GM12878 (cell line): Measurements from ENCODE around the gene CENPK.

Experiments used
- ZNF24 ChIP-seq: fragments of 450-650 bp; IDR thresholded peaks from 2 replicates; pipeline ENCODE4 v1.6.1; 2017; ENCODE audit warnings: antibody characterized with exemption, mild to moderate bottlenecking
- TF ChIP-seq, protein P1 (sequence below): fragments of 450-650 bp; IDR thresholded peaks from 2 replicates; pipeline ENCODE4 v1.6.1; 2016; ENCODE audit warnings: mild to moderate bottlenecking, moderate library complexity, borderline replicate concordance
- TF ChIP-seq, protein P2 (sequence below): IDR thresholded peaks from 2 replicates; pipeline ENCODE4 v1.6.1; 2012; ENCODE audit warnings: improper control_type of control experiment, low read depth, low read length; ENCODE audit not compliant: insufficient replicate concordance

DNA sequence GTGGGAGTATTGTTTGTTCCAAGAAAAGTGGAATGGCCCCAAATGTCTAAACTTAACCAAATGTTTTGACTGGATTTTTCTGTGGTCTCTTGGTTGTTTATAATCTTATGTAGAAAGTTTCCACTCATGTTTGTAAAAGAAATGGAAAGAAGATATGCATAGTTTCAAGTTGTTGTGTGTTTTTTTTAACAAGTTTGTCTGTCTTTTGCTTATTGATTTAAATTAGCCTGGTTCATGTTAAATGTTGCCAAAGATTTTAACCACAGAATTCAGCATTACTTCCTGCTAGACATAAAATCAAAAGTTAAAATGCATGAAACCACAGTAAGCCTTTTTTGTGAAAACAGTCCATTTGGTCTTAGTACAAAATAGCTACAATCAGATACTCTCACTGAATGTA lies 14.2 kb upstream of the CENPK start:
- TF ChIP-seq, protein P1, sequence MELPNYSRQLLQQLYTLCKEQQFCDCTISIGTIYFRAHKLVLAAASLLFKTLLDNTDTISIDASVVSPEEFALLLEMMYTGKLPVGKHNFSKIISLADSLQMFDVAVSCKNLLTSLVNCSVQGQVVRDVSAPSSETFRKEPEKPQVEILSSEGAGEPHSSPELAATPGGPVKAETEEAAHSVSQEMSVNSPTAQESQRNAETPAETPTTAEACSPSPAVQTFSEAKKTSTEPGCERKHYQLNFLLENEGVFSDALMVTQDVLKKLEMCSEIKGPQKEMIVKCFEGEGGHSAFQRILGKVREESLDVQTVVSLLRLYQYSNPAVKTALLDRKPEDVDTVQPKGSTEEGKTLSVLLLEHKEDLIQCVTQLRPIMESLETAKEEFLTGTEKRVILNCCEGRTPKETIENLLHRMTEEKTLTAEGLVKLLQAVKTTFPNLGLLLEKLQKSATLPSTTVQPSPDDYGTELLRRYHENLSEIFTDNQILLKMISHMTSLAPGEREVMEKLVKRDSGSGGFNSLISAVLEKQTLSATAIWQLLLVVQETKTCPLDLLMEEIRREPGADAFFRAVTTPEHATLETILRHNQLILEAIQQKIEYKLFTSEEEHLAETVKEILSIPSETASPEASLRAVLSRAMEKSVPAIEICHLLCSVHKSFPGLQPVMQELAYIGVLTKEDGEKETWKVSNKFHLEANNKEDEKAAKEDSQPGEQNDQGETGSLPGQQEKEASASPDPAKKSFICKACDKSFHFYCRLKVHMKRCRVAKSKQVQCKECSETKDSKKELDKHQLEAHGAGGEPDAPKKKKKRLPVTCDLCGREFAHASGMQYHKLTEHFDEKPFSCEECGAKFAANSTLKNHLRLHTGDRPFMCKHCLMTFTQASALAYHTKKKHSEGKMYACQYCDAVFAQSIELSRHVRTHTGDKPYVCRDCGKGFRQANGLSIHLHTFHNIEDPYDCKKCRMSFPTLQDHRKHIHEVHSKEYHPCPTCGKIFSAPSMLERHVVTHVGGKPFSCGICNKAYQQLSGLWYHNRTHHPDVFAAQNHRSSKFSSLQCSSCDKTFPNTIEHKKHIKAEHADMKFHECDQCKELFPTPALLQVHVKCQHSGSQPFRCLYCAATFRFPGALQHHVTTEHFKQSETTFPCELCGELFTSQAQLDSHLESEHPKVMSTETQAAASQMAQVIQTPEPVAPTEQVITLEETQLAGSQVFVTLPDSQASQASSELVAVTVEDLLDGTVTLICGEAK = no peak
- no peak for TF ChIP-seq ZNF24
- TF ChIP-seq, protein P2, sequence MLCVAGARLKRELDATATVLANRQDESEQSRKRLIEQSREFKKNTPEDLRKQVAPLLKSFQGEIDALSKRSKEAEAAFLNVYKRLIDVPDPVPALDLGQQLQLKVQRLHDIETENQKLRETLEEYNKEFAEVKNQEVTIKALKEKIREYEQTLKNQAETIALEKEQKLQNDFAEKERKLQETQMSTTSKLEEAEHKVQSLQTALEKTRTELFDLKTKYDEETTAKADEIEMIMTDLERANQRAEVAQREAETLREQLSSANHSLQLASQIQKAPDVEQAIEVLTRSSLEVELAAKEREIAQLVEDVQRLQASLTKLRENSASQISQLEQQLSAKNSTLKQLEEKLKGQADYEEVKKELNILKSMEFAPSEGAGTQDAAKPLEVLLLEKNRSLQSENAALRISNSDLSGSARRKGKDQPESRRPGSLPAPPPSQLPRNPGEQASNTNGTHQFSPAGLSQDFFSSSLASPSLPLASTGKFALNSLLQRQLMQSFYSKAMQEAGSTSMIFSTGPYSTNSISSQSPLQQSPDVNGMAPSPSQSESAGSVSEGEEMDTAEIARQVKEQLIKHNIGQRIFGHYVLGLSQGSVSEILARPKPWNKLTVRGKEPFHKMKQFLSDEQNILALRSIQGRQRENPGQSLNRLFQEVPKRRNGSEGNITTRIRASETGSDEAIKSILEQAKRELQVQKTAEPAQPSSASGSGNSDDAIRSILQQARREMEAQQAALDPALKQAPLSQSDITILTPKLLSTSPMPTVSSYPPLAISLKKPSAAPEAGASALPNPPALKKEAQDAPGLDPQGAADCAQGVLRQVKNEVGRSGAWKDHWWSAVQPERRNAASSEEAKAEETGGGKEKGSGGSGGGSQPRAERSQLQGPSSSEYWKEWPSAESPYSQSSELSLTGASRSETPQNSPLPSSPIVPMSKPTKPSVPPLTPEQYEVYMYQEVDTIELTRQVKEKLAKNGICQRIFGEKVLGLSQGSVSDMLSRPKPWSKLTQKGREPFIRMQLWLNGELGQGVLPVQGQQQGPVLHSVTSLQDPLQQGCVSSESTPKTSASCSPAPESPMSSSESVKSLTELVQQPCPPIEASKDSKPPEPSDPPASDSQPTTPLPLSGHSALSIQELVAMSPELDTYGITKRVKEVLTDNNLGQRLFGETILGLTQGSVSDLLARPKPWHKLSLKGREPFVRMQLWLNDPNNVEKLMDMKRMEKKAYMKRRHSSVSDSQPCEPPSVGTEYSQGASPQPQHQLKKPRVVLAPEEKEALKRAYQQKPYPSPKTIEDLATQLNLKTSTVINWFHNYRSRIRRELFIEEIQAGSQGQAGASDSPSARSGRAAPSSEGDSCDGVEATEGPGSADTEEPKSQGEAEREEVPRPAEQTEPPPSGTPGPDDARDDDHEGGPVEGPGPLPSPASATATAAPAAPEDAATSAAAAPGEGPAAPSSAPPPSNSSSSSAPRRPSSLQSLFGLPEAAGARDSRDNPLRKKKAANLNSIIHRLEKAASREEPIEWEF = no peak
